ENCODE measurements around the gene ERCC2.
"Not testable (repeated sequence)": the region's sequence is repeated elsewhere in the genome, so short reads cannot be mapped to it uniquely, and the experiment has no call there.

ERCC2 gene

DNA sequence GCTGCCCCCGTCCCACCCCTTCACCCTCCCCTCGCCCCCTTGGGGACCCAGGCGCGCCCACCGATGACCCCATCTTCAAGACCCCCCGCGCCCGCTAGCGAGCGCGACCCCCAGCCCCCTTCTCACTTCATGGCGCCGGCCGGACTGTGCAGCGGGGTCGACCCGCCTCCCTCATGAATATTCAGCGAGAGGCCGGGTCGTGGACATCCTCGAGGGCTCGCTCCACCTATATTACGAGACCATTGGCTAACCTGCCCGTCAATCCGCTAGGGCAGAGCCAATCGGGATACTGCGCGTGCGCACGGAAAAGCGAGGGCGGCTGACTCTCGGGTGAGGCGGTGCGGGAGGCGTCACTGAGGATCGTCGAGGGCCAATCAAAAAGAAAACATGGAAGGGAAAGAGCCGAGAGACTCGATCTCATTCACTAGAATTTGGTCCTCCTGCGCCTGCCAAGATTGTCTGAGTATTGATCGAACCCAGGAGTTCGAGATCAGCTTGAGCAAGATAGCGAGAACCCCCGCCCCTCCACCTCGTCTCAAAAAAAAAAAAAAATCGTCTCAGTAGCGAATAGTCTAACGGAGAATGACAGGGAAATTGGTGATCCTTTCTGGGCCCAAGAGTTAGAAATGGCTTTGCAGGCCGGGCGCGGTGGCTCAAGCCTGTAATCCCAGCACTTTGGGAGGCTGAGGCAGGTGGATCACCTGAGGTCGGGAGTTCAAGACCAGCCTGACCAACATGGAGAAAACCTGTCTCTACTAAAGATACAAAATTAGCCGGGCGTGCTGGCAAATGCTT is at the start of gene ERCC2:
ERCC2 (minus strand) TSS at position 164 of the 795 bp plus-strand sequence; CDS start at position 131, 33 bp downstream.
- in situ Hi-C loops (cut with MboI; ENCODE audit: low sequenced_read_pairs), result no loop called here

DNA sequence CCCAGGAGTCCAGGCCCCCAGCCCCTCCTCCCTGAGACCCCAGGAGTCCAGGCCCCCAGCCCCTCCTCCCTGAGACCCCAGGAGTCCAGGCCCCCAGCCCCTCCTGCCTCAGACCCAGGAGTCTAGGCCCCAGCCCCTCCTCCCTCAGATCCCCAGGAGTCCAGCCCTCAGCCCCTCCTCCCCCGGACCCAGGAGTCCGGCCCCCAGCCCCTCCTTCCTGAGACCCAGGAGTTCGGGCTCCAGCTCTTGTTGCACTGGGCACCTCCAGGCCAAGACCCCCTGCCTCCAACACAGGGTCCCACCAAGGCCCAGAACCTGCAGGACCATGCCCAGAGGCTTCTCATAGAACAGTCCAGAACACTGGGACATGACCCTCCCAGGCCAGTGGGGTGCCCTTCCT is 49.5 kb upstream of the ERCC2 start:
- in situ Hi-C loops (cut with MboI; ENCODE audit: low sequenced_read_pairs), result no loop called here

DNA sequence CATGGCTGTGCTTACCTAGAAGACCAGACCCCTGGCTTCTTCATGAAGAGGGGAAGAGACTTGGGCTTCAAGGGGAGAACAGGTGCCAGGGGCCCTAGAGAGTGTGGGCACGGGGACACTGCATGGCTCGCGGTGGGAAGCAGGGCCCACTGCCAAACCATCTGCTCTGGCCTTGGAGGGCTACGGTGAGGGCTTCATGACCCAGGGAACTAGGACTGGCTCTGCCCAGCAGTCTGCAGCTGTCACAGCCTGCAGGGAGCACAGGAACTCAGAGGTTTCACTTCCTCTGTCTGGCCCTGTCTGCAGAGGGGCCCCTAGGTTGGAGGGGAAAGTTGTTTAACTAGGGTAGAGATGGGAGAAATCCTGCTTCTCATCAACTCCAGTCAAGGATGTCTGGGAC is 49.0 kb upstream of the ERCC2 start:
- in situ Hi-C loops (cut with MboI; ENCODE audit: low sequenced_read_pairs), result no loop called here

DNA sequence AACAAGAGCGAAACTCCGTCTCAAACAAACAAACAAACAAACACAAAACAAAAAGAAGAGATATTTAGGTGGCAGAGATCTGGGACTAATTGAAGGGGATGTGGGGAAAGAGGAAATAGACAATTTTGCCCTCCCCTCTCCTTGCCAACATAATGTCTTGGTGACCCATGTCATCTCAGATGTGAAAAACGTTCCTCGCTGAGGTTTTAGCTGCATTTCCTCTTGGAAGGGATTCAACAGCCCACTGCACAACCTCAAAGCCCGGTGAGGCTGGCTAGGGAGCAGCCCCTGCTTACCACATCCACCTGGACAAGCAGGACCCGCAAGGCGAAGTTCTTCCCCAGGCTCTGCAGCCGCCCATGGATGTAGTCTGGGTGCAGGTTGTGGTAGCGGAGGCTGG is 48.4 kb upstream of the ERCC2 start:
- in situ Hi-C loops (cut with MboI; ENCODE audit: low sequenced_read_pairs), result no loop called here

DNA sequence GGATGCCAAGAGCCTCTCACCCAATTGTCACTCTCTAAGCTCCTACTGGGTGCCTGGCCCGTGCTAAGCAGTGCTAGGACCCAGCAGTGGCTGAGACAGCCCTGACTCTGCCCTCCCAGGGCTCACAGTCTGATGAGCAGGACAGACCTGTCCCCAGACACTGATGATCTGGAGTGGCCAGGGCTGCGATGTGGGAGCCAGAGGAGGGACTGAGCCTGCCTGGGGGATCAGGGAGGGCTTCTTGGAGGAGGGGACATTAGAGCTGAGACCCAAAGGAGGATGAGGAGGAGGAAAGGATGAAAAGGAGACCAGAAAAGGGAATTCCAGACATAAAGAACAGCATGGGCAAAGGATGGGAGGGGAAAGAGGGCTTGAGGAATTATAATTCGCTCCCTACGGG is 46.8 kb upstream of the ERCC2 start:
- in situ Hi-C loops (cut with MboI; ENCODE audit: low sequenced_read_pairs), result no loop called here

DNA sequence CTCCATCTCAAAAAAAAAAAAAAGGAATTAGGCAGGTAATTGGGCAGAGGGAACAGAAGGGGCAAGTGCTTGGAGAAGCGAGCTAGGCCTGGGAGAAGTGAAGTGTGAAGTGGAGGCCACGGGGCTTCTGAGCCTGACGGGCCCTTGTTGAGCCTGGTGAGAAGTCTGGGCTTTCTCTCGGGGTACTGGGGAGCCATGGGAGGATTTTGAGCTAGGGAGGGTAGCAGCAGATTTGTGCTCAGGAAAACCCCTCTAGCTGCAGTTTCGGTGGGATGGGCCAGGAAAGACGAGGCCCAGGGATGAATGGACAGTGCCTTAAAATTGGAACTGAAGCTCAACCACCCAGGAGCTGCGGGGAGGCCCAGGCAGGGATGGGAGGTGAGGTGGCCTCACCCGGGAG is 44.1 kb upstream of the ERCC2 start:
- in situ Hi-C loops (cut with MboI; ENCODE audit: low sequenced_read_pairs), result no loop called here

DNA sequence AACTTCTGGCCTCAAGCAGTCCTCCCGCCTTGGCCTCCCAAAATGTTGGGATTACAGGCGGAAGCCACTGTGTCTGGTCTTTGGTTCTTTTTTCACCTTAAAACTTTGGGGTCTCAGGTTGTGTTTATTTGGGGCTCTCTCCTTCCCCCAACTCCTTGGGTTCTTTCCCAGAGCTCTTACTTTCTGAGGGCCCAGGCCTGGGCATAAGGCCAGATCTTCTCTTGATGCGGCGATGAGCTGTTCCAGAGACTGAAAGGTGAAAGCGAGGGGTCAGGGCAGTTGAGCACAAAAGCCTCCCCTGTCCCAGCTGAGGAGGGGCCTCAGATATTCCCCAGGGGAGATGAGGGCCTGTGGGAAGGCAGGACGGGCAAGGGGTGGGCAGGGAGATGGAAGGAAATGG is 43.1 kb upstream of the ERCC2 start:
- in situ Hi-C loops (cut with MboI; ENCODE audit: low sequenced_read_pairs), result no loop called here

DNA sequence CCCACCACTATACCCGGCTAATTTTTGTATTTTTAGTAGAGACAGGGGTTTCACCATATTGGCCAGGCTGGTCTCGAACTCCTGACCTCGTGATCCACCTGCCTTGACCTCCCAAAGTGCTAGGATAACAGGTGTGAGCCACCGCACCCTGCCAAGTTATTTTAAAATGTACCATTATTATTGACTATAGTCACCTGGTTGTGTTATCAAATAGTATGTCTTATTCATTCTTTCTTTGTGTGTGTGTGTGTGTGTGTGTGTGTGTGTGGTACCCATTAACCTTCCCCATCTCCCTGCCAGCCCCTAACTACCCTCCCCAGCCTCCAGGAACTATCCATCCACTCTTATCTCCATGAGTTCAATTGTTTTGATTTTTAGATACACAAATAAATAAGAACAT is 40.0 kb upstream of the ERCC2 start:
- in situ Hi-C loops (cut with MboI; ENCODE audit: low sequenced_read_pairs), result not testable (repeated sequence)

DNA sequence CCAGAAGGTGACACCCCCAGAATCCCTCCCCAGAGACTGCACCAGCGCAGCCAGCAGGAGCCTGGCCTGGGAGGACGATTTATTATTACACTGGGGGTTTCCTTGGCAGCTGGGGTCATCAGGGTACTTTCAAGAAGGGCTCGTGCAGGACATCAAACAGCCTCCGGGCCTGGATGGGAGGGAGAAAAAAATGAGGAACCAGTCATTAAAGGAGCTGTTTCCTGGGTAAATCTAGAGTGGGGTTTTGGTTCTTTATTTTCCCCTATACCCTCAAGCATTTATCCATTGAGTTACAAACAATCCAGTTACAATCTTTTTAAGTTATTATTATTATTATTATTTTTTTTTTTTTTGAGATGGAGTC is 39.2 kb upstream of the ERCC2 start:
- in situ Hi-C loops (cut with MboI; ENCODE audit: low sequenced_read_pairs), result no loop called here

DNA sequence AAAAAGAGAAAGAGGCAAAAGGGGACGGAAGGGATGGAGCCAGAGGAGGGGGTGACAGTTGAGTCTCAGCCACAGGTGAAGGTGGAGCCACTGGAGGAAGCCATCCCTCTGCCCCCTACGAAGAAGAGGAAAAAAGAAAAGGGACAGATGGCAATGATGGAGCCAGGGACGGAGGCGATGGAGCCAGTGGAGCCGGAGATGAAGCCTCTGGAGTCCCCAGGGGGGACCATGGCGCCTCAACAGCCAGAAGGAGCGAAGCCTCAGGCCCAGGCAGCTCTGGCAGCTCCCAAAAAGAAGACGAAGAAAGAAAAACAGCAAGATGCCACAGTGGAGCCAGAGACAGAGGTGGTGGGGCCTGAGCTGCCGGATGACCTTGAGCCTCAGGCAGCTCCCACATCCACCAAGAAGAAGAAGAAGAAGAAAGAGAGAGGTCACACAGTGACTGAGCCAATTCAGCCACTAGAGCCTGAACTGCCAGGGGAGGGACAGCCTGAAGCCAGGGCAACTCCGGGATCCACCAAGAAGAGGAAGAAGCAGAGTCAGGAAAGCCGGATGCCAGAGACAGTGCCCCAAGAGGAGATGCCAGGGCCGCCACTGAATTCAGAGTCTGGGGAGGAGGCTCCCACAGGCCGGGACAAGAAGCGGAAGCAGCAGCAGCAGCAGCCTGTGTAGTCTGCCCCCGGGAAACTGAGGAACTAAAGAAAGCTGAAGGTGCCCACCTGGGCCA is 38.6 kb upstream of the ERCC2 start:
- in situ Hi-C loops (cut with MboI; ENCODE audit: low sequenced_read_pairs), result no loop called here

DNA sequence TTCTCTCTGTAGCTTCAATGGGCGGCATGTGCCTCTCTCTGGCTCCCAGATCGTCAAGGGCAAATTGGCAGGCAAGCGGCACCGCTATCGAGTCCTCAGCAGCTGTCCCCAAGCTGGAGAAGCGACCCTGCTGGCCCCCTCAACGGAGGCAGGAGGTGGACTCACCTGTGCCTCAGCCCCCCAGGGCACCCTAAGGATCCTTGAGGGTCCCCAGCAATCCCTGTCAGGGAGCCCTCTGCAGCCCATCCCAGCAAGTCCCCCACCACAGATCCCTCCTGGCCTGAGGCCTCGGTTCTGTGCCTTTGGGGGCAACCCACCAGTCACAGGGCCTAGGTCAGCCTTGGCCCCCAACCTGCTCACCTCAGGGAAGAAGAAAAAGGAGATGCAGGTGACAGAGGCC is 37.7 kb upstream of the ERCC2 start:
- in situ Hi-C loops (cut with MboI; ENCODE audit: low sequenced_read_pairs), result no loop called here

DNA sequence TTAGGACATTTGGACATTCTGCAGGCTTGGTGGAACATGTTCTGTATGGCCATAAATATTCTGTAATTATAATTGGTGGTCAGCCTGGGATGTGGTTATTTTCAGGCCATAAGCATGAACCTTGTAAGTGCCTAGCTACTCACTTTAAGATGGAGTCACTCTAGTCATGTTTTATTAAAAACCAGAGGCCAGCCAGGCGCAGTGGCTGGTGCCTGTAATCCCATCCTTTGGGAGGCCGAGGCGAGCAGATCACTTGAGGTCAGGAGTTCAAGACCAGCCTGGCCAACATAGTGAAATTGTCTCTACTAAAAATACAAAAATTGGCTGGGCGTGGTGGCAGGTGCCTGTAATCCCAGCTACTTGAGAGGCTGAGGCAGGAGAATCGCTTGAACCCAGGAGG is 37.2 kb upstream of the ERCC2 start:
- in situ Hi-C loops (cut with MboI; ENCODE audit: low sequenced_read_pairs), result not testable (repeated sequence)

DNA sequence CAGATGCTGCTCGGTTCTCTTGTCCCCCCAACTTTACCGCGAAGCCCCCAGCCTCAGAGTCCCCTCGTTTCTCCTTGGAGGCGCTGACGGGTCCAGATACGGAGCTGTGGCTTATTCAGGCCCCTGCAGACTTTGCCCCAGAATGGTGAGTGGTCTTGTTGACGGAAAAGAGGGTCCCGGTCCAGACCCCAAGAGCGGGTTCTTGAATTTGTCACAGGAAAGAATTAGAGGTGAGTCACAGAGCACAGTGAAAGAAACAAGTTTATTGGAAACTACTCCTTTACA is 36.7 kb upstream of the ERCC2 start:
- in situ Hi-C loops (cut with MboI; ENCODE audit: low sequenced_read_pairs), result no loop called here

DNA sequence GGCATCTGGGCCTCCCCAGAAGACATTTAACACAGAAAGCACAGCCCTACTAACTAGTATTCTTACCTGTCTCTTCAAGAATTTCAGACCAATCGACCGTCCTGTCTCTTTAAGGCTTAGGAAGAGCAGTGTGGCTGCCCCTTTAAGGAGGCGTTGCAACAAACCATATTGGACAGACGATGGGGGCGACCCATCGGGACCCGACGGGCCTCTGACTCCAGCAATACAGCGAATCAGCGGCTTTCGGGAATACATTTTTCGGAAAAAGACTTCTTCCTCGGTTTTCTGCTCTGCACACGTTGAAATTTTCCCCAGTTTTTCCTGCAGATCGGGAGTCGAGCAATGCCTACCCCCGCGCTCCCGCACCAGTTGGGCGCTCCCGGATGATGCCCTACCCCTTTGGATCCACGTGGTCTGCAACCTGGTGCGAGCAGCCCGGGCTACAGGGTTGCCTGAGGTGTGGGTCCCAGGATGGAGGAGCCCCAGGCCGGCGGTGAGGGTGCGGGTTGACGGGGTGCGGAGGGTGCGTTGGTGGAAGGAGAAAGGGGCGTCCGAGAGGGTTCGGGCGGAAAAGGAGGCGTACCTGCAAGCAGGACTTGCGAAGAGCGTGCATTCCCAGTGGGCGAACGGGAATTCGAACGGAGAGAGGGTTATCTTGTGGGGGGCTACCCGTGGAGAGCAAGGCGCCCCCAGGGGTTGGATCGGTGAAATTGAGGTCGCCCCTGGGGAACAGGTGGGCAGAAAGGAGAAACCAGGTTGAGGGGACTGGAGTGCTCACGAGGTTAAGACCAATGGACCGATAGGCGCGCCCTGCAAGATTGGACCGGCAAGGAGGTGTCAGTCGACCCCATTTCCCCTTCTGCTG is 36.1 kb upstream of the ERCC2 start, which contains the start of gene POLR1G:
POLR1G (plus strand) TSS at position 419 of the 865 bp plus-strand sequence; CDS start at position 472, 53 bp downstream.
- in situ Hi-C loops (cut with MboI; ENCODE audit: low sequenced_read_pairs), result no loop called here

DNA sequence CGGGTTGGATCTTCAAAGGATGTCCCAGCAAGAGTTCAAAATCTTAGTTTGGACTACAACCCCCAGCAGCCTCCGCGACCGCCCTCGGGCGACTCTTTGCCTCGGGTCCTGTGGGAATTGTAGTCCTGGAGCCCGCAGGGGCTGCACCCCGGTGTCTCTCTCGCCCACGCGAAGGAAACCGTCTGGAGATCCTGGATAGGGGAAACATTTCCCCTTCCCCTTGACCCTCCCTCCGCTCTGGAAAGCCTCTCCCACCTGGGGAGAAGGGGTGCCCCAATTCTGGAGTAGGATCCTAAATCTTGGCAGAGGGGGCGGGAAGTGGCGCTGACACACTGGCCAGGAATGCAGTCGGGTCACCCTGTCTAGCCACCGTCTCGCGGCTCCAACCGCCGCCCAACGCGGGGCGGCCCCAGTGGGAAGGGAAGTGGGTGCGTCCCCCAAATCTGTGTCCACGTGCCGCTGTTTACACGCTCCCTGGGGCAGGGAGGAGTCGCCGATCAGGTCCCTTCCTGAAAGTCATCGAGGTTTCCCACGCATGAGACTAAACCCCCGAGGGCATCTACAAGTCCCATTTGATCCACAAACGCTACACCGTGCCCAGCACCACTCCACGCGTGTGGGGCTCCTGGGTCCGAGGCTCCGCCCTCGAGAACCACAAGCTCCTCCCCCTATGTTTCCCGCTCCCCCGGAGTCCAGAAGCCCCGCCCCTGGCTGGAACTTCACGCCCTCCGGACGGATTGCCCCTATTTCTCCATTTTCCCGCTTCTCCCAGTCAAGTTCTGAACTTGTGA is 35.3 kb upstream of the ERCC2 start:
- in situ Hi-C loops (cut with MboI; ENCODE audit: low sequenced_read_pairs), result no loop called here

DNA sequence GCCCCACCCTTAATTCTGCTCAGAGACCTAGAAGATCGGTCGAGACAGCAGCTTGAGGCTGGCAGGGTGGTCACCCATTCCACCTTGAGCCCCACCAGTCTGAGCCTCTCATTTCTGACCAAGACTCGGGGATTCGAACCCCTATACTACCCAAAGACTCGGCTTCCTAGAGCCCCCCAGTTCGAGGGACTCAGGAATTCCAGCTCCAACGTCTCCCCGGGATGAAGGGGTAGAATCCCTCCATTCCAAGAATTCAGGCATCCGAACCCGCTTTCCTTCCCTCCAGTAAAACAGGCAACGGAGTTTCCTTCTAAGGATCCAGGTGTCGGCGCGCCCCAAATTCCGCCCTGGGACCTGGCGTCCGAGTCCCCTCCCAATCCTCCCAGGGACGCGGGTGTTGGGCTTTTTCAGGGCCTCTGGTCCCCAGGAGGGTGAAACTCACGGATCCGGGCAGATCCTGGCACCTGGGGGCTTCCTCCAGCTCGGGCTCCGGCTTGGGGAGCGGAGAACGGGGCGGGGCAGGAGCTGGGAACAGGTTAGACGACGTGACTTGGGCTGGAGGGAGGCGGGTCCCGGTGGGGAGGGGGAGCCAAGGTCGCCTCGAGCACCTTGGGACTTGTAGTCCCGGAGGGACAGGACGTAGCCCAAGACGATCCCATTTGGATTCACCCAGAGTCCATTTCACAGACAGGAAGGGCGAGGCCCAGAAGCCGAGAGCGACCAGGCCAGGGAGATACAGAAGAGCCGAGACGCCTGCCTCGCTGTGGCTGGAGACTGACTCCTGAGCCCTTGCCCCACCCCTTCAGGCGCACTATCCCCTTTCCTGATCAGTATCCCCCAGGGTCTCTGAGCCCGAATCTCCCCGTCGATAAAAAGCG is 34.4 kb upstream of the ERCC2 start, which contains the start of gene PPP1R13L:
PPP1R13L (minus strand) TSS at position 513 of the 878 bp plus-strand sequence. CDS start 6,751 bp downstream, outside the sequence.
- in situ Hi-C loops (cut with MboI; ENCODE audit: low sequenced_read_pairs), result no loop called here

DNA sequence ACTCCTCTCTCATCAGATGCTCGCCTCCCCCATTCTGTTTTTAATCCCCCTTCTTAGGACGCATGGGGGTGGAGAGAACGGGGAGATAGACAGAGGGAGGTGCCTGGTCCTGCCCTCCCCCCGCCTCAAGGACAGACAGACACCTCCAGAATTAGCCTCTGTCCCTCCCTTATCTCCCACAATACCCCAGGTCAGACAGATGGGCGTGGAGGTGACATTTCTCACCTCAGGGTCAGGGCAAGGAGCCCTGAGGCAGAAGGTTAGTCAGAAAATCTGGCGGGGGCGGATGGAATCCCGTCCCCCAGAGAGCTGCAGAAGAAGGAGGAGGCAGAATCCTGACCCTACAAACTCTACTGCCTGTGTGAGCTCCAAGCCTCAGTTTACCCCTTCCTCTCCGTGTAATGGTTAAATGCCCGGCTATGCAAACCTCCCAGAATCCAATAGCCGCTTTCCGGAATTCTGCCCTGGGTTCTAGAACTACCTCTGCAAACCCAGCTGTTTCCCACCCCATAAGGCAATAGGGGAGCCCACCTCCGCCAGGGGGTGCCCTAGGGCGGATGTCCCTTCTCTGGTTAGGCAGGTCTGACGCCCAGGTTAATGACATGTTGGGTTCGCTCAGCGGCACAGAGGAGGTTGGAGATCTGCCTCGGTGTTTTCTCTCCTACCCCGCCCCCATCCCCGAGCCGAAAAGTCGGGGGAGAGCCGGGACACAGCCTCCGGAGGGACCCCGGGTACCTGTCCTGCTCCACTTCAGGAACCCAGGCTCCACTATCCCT is 33.6 kb upstream of the ERCC2 start:
- in situ Hi-C loops (cut with MboI; ENCODE audit: low sequenced_read_pairs), result no loop called here

DNA sequence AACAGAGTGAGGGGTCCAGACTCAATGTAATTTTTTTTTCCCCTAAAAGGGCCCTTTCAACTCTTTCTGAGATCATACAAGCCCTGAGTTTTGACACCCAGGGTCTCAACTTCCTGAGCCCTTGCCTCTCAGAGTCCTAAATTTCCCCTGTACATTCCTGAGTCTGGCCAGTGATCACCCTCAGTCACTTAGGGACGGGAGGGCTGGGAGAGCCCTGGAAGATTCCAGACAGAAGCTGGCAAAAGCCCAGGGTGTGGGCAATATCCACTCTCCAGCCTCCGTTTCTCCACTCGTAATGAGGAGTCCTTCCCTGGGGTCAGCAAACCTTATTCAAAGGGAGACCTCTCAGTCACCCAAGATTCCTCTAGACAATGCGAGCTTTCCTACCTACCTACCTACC is 32.9 kb upstream of the ERCC2 start:
- in situ Hi-C loops (cut with MboI; ENCODE audit: low sequenced_read_pairs), result no loop called here

Data from HL-60/S4 treated with retinoic acid at 250 ng/mL for 4 days and 3 days (cell line).